Stimulated activated CD8-positive, alpha-beta memory T cell treated with anti-CD3 and anti-CD28 coated beads, Interleukin-15, amount 100 ng/mL, for 4 hours (primary cell): ENCODE results near the gene ZBTB43.
A peak's percentile ranks its signal among the peaks of the same experiment; 100 is the strongest.
"Not testable (repeated sequence)": the region's sequence is repeated elsewhere in the genome, so short reads cannot be mapped to it uniquely, and the experiment has no call there.

Source experiments
- DNase-seq, 2 donors: peaks; one replicate each; pipeline ENCODE4 v3.0.0-alpha.2; 2020; ENCODE audit warnings: low read depth in 2 of 2

Gene ZBTB43

DNA sequence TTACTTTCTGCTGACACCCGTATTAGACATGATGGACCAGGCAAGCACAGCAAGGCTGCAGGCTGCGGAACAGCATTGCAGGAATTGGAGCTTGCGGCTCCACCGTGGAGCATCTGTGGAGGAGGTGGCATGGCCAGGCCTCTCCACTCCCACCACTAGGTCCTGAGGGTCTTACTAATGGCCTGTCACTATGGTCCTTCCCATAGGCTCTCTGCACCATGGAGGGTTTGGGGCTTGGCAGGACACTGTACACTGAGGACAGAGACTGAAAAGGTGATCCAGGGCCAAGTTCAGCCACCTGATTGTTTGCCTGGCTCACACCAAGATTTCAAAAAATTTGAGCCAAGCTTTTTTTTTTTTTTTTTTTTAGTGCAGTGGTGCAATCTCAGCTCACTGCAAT, 14.3 kb upstream of the ZBTB43 start:
- DNase-seq, result no peak

DNA sequence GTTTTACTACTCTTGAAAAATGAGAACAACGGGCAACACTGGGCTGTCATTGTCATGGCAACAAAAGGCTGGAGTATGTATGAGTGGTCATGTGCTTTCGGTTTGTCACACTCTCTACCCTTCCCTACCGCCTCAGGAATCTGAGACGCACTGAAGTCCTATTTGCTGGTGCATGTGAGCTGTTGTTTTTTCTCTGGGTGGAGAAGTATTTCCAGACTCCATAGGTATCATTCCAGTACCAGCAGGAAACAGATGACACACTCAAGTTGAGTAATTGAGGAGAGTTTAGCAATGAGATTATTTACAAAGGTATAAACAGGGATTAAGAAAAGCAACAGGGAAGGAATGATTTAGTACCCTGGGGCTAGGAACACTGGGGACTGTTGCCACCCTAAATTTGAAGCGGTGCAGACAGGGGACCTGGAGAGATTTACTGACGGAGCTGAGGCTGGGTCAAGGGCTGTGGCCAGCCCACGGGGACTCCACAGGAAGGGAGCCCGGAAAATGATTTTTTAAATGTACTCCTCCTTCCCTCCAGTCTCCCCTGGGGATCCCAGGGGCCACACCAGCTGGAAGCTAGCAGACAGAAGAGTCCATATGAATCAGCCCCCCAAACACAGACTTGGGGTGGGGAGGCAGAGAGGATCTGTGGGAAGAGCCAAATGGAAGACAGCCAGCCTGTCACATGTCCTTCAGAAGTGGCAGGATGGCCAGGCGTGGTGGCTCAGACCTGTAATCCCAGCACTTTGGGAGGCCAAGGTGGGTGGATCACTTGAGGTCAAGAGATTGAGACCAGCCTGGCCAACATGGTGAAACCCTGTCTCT, 13.2 kb upstream of the ZBTB43 start:
- DNase-seq, result no peak

- no peak for DNase-seq
Observed at GRCh38 chr9:126793686-126794417, 11.0 kb upstream of the ZBTB43 start.

DNA sequence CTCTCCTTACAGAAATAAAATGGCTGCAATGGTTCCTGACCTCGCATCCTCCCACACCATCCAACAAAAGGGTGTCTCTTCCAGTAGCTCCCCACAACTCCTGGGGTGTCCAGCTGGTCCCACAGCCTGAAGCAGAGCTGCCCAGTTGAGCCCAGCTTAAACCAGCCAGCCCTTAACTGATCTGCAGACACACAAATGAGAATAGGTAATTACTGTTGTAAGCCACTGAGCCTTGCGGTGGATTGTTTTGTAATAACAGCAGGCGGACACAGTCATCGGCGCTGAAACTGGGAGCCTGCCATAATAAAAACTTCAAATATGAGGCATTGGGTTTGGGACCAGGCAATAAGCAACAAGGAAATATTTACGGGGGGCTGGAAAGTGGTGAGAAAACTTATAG, 10.4 kb upstream of the ZBTB43 start:
- no peak for DNase-seq

GRCh38 chr9:126796758-126797157, 8.1 kb upstream of the ZBTB43 start:
- DNase-seq, result no peak

DNA sequence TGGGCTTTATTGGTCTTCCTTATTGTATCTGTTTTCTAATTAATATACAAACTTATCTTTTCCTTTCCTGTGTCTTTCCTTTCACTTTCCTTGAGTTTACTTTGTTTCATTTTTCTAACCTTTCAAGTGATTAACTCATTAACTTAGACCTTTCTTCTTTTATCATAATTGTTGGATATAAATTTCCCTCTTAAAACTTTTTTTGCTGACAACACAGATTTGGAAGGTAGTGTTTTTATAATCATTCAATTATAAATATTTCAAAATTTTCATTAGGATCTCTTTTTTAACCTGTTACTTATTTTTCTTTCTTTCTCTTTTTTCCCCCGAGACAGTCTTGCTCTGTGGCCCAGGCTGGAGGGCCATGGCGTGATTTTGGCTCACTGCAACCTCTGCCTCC, 6.9 kb upstream of the ZBTB43 start:
- no peak for DNase-seq

- no peak for DNase-seq
Observed at GRCh38 chr9:126799034-126799433, 5.8 kb upstream of the ZBTB43 start.

GRCh38 chr9:126802318-126803059, 2.4 kb upstream of the ZBTB43 start:
- no peak for DNase-seq

DNA sequence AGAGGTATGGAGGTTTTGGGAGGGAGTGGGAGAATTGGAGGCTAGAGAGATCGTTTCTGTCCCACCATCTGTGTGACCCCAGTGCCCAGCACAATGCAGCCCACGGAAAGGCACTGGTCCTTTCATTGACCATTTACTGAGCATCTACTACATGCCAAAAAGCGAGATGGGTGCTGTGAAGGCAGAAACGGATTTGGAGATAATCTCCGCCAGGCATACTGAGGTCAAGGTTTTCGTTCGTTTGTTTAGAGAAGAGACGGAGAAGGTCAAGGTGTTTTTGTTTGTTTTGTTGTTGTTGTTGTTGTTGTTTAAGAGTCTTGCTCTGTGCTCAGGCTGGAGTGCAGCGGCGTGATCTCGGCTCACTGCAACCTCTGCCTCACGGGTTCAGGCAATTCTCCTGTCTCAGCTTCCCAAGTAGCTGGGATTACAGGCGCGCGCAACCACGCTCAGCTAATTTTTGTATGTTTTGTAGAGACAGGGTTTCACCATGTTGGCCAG, 593 bp upstream of the ZBTB43 start:
- no peak for DNase-seq

- peak; percentile 66 to 74 for DNase-seq
Observed at GRCh38 chr9:126805554-126806262, 868 bp downstream of the ZBTB43 start.

DNA sequence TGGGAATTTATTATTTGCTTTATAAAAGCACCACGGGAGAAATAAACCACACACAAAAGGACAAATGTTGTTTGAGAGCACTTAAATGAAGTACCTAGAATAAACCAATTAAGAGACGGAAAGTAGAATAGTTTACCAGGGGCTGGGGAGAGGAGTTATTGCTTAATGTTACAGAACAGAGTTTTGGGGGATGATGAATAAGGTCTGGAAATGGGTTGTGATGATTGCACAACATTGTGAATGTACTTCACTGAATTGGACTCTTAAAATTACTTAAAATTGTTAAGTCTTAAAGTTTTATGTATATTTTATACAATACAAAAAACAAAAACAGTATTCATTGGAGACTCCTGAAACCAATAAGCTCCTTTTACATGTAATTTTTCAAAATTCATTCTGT, 1.5 kb downstream of the ZBTB43 start:
- no peak for DNase-seq

DNA sequence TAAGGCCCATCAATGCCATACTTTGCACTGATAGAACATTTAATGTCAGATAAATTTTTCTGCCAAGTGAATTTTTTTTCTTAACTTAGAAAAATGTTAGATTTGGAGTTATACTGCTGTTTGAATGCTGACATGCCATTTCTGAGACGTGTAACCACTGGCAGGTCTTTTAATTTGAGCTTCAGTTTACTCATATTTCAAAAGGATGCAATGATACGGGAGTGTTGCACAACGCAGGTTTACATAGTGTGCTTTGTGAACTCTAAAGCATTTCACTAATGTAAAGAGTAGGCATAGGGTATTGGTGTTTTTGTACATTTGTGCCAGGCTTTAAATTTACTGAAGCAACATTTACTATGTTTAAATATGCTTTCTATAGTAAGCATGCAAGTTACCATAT, 4.2 kb downstream of the ZBTB43 start:
- DNase-seq, result no peak

DNA sequence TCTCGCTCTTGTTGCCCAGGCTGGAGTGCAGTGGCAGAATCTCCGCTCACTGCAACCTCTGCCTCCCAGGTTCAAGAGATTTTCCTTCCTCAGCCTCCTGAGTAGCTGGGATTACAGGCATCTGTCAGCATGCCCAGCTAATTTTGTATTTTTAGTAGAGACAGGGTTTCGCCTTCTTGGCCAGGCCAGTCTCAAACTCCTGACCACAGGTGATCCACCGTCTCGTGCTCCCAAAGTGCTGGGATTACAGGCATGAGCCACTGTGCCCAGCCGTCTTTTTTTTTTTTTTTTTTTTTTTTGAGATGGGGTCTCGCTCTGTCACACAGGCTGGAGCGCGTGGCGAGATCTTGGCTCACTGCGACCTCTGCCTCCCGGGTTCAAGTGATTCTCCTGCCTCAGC, 5.4 kb downstream of the ZBTB43 start:
- DNase-seq, result not testable (repeated sequence)

GRCh38 chr9:126813072-126813471, 8.2 kb downstream of the ZBTB43 start:
- no peak for DNase-seq

DNA sequence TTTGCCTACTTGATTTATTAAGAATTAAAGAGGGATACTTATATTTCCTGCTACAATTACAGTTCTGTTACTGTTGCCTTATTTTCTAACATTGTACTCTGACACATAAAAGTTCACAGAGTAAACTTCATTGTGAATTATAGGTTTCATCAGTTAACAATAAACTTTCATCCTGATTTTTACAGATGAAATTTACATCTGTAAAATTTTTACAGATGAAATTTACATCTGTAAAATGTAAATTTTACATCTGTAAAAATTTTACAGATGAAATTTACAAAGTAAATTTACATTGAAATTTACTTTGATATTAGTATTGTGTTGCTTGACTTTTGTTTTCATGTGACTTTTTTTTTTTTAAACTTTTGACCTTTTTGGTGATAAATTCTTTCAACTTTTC, 9.3 kb downstream of the ZBTB43 start:
- no peak for DNase-seq

- DNase-seq, result not testable (repeated sequence)
Observed at GRCh38 chr9:126817615-126818014, 12.8 kb downstream of the ZBTB43 start.

DNA sequence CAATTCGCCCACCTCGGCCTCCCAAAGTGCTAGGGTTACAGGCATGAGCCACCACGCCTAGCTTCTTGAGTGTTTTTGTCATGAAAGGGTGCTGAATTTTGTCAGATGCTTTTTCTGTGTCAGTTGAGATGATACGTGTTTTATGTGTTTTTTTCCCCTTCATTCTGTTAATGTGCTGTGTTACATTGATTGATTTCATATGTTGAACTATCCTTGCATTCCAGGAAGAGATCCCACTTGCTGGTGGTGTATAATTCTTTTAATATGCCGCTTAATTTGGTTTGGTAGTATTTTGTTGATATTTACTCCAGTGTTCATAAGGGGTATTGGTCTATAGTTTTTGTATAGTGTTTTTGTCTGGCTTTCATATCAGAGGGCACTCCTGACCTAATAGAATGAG, 13.6 kb downstream of the ZBTB43 start:
- DNase-seq, result no peak

GRCh38 chr9:126819482-126819881, 14.6 kb downstream of the ZBTB43 start:
- DNase-seq, result no peak

GRCh38 chr9:126822278-126822677, 17.4 kb downstream of the ZBTB43 start:
- DNase-seq, result no peak

- DNase-seq, result no peak
Observed at GRCh38 chr9:126822873-126823272, 18.0 kb downstream of the ZBTB43 start.

- not testable (repeated sequence) for DNase-seq
Observed at GRCh38 chr9:126824052-126824451, 19.2 kb downstream of the ZBTB43 start.

- no peak for DNase-seq
Observed at GRCh38 chr9:126827227-126827626, 22.4 kb downstream of the ZBTB43 start.
